ENCODE results near the gene PAGR1. TPM values are rescaled to one million over a fixed set of nuclear protein-coding genes. Genes with fewer than 3 reads are reported as not detected.

PAGR1 gene
- polyA plus RNA-seq, 1 experiment: 15.6 TPM

DNA sequence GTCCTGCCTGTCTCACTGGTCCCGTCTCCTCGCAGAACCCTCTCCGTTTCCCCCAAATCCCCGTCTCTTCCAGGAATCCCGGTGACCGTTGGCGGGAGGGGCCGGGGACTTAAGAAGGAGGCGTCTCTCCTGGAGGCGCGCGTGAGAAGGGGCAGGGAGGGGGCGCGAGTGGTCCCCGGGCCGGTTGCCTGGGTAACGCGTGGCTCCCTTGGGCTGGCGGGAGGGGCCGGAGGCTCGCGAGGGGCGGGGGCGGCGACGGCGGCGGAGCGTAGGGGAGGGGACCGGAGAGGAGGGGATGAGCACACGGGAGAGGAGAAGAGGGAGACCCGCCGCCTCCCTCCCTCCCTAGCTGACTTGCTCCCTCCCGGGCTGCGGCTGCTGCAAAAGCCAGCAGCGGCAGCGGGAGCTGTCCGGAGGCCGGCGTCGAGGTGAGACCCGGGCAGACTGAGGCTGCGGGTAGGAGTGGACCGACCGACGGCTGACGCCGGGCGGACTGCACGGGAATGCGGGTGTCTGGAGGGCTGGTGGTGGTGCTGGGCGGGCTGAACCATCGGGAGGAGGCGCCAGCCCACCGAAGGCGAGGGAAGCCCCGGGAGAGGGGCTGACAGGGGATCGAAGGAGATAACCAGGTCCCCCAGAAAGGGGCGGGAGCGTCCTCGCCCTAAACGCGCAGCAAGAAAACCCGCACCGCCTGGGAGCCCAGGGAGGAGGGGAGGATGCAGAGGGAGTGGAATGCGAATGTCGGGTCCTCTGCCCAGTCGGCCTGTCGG, 3.9 kb upstream of the PAGR1 start, which contains the start of gene PRRT2:
PRRT2 (plus strand) TSS at position 298 of the 770 bp plus-strand sequence. CDS start 862 bp downstream, outside the sequence.
- DNase-seq (ENCODE audit: low read depth): no peak
- Histone ChIP-seq H3K4me3 (ENCODE audit: low read depth, low read length) (peak within 1 kb of the TSS; percentile 72), H3K27me3 (ENCODE audit: control insufficient read depth, insufficient read depth, low read length) (no peaks in the 10 kb centered on the region), H3K36me3 (ENCODE audit: control insufficient read depth, insufficient read depth, low read length) (peaks cover 17% of the 10 kb centered on the region)
- no peak for TF ChIP-seq CTCF (IDR thresholded peaks at IDR 0.05; ENCODE audit: insufficient read depth, low read depth, low read length)
- ChIA-PET CTCF (interaction anchor here (0.6 to 1.4 kb wide), 3 partner anchors 57 to 254 kb away, joined by 3 read pairs; partner anchors contain the start of gene ALDOA), POLR2A (no interaction called here)

DNA sequence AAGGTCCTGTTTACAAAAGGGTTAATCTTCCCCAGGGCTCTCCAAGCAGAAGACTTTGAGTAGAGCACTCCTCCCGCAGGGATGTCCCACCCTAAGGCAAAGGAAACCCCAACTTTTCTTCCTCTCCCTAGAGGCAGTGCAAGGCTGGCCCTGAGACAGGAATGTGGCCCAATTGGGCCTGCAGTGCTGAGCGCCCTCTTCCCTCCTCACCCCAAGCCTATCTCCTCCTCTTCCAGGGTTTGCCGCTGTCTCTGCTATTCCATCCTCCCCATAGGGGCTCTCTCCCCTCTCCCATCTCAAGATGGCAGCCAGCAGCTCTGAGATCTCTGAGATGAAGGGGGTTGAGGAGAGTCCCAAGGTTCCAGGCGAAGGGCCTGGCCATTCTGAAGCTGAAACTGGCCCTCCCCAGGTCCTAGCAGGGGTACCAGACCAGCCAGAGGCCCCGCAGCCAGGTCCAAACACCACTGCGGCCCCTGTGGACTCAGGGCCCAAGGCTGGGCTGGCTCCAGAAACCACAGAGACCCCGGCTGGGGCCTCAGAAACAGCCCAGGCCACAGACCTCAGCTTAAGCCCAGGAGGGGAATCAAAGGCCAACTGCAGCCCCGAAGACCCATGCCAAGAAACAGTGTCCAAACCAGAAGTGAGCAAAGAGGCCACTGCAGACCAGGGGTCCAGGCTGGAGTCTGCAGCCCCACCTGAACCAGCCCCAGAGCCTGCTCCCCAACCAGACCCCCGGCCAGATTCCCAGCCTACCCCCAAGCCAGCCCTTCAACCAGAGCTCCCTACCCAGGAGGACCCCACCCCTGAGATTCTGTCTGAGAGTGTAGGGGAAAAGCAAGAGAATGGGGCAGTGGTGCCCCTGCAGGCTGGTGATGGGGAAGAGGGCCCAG, 3.0 kb upstream of the PAGR1 start:
- H3K36me3 ChIP-seq (ENCODE audit: control insufficient read depth, insufficient read depth, low read length): peaks cover 17% of the 10 kb centered on the region
- ChIA-PET CTCF (interaction anchor here (0.6 to 1.1 kb wide), 5 partner anchors 22 to 101 kb away, joined by 3 read pairs; partner anchors contain the start of gene KIF22), POLR2A (no interaction called here)
- no peak for DNase-seq (ENCODE audit: low read depth)
- no peak for TF ChIP-seq CTCF (IDR thresholded peaks at IDR 0.05; ENCODE audit: insufficient read depth, low read depth, low read length)
- H3K4me3 ChIP-seq (ENCODE audit: low read depth, low read length): peak overlapping the region; percentile 72
- H3K27me3 ChIP-seq (ENCODE audit: control insufficient read depth, insufficient read depth, low read length): no peaks in the 10 kb centered on the region

GRCh38 chr16:29813644-29814562, 2.0 kb upstream of the PAGR1 start:
- Histone ChIP-seq H3K4me3 (ENCODE audit: low read depth, low read length) (no peak overlapping the region), H3K27me3 (ENCODE audit: control insufficient read depth, insufficient read depth, low read length) (no peaks in the 10 kb centered on the region), H3K36me3 (ENCODE audit: control insufficient read depth, insufficient read depth, low read length) (peaks cover 14% of the 10 kb centered on the region)
- POLR2A ChIA-PET: interaction anchor here (0.6 kb wide), 1 partner anchor 368 kb away, joined by 10 read pairs; no protein-coding TSS in a partner anchor
- DNase-seq (ENCODE audit: low read depth): no peak
- TF ChIP-seq CTCF (IDR thresholded peaks at IDR 0.05; ENCODE audit: insufficient read depth, low read depth, low read length): no peak
- CTCF ChIA-PET: interaction anchor here (0.6 to 1.1 kb wide), 3 partner anchors 23 to 40 kb away, joined by 3 read pairs; partner anchors contain the start of gene KIF22

- no peak for DNase-seq (ENCODE audit: low read depth)
- Histone ChIP-seq H3K27me3 (ENCODE audit: control insufficient read depth, insufficient read depth, low read length) (no peaks in the 10 kb centered on the region), H3K36me3 (ENCODE audit: control insufficient read depth, insufficient read depth, low read length) (peaks cover 12% of the 10 kb centered on the region), H3K4me3 (ENCODE audit: low read depth, low read length) (no peak overlapping the region)
- TF ChIP-seq CTCF (IDR thresholded peaks at IDR 0.05; ENCODE audit: insufficient read depth, low read depth, low read length): no peak
- CTCF ChIA-PET: interaction anchor here (1.1 kb wide), 1 partner anchor 24 kb away, joined by 3 read pairs; the partner anchor contains the start of gene KIF22
- POLR2A ChIA-PET: no interaction called here
Observed at GRCh38 chr16:29814592-29814991, 1.4 kb upstream of the PAGR1 start.

All from BJ (cell line).